ENCODE measurements around the gene FBXW11.
"Not testable (repeated sequence)": the region's sequence is repeated elsewhere in the genome, so short reads cannot be mapped to it uniquely, and the experiment has no call there.

Gene FBXW11

DNA sequence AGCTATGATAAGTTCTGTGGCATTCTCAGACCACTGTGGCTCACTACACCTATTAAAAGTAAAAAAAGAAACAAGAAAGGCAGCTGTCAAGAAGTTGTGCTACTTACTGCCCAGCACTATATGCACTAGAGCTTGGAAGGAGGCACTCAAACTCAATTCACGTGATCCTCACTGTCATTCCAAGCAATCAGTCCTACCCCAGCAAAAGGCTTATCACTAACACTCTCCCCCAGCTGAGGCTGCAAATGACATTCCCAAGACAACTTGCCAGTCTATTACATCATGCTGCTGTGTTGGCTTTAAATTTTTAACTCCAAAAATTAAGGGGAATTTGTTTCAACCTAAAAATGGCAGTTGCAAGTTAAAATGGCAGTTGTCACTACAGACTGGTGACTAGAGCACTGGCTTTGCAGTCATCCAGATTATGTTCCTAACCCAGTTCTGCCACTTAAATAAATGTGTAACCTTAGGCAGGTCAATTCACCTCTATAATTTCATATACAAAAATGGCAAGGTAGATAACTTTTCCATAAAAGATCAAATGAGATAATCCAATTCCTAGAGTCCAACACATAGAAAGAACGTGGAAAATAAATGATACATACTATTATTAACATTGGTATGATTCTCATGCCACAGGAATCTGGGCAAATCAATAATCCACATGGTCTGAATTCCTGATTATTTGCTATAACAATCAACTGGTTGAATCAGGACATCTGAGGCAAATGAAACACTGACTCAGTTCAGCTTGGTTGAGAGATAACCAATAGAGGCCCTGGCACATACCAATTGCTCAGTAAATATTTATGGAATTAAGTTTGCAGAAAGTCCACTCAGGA is 52.4 kb downstream of the FBXW11 start:
- no peak for DNase-seq (ENCODE audit: low spot score)

DNA sequence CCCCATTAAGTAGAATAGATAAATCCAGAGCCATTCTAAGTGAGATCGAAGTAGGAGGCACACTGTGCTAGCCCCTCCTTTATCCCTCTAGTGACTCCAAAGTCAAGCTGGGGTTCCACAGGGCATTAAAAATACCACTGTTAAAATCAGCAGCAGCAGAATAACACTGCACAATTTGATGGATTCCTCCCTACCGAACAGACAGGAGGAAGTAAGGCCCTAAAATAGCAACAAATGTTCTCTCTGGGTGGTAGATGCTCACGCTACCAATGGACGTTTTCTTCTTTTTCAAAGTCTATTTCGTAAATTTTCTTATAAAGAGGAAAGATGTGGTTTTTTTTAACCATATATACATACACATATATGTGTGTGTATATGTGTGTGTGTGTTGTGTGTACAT is 54.4 kb downstream of the FBXW11 start:
- no peak for DNase-seq (ENCODE audit: low spot score)

DNA sequence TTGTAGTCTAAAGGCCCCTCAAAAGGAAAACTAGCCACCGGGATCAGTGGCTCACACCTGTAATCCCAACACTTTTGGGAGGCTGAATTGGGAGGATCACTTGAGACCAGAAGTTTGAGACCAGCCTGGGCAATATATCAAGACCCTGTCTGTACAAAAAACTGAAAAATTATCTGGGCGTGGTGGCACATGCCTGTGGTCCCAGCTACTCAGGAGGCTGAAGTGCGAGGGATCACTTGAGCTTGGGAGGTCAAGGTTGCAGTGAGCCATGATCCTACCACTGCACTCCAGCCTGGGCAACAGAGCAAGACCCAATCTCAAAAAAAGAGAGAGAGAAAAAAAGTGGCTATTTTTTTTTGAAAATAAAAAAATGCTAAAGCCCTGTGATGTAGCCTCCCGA is 55.2 kb downstream of the FBXW11 start:
- no peak for DNase-seq (ENCODE audit: low spot score)

DNA sequence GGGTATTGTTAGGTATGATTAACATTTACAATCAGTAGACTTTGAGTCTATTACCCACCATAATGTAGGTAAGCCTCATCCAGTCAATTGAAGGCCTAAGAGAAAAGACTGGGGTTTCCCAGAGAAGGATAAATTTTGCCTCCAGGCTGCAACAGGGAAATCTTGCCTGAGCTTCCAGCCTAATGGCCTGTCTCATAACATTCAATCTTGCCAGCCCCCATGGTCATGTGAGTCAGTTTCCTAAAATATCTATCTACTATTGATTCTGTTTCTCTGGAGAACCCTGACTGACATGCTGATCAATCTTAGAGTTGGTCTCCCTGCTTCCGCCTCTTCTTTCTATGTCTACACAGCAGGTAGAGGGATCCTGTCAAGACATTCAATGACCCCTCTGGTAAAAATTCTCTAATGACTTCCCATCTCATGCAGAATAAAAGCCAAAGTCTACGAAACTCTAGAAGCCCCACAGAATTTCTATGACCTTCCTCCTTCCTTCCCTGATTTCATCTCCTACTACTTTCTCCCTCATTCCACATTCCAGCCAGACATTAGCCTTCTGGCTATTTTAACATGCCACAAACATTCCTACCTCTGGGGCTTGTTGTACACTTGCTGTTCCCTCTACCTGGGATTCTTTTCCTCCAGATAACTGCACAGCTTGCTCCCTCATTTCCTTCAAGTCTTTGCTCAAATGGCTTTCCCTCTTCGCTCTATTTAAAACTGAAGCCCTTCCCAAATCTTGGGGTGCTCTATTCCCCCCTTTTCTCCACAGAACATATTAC is 60.2 kb downstream of the FBXW11 start:
- DNase-seq (ENCODE audit: low spot score) = no peak

DNA sequence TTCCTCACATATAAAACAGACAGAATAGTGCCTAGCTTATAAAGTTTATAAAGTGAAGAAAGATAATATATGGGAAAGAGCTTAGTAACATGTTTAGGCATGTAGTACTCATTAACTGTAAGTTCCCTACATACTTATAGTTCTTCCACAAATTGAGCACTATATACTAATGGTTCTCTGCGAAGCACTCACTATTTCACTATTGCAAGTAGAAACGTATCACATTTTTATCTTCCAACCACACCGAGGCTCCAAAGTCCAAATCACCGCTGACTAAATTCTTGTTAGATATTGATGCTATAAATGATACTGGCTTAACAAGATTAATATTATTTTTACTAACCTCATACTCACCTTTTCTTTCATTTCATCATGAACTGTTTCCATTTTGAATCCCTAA is 61.0 kb downstream of the FBXW11 start:
- no peak for DNase-seq (ENCODE audit: low spot score)

DNA sequence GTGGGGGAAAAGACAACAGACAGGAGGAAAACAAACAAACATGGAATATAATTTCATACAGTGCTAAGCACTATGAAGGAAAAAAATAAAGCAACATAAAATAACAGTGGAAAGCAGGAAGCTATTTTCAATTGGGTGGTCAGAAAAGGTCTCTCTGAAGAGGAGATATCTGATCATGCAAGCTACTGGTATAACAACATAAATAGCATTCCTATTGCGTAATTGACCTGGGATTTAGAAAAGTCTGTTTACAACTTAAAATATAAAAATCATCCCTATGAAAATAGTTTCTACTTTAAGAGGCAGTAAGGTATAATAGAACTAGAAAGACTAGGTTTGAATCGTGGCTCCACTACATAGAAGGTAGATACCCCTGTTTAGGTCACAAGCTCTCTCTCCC is 61.4 kb downstream of the FBXW11 start:
- DNase-seq (ENCODE audit: low spot score) = no peak

DNA sequence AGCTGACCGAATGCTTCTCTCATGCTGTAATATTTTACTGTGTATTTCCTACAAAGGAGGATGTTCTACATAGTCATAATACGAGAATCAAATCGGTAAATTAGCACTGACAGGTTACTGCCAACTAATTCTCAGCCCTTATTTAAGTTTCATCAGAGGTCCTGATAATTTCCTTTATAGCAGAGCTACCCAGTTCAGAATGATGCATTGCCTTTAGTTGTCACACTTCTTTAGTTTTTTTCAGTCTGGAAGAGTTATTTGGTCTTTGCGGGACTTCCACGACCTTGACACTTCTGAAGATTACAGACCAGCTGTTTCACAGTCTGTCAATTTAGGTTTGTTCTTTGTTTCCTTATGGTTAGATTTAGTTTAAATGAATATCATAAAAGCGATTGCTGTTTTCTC is 64.3 kb downstream of the FBXW11 start:
- not testable (repeated sequence) for DNase-seq (ENCODE audit: low spot score)

DNA sequence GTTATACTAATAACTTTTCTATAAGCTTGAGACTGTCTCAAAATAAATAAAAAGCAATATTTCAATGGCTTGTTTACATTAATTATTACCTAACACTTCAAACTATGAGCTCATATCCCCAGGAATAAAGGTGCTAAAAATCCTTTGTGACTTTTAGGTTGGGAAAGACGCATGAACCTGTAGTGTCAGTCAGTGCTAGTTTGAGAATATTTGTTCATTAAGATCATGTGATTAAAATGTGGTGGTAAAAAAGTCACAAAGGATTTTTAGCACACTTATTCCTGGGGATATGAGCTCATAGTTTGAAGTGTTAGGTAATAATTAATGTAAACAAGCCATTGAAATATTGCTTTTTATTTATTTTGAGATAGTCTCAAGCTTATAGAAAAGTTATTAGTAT is 64.8 kb downstream of the FBXW11 start:
- not testable (repeated sequence) for DNase-seq (ENCODE audit: low spot score)

DNA sequence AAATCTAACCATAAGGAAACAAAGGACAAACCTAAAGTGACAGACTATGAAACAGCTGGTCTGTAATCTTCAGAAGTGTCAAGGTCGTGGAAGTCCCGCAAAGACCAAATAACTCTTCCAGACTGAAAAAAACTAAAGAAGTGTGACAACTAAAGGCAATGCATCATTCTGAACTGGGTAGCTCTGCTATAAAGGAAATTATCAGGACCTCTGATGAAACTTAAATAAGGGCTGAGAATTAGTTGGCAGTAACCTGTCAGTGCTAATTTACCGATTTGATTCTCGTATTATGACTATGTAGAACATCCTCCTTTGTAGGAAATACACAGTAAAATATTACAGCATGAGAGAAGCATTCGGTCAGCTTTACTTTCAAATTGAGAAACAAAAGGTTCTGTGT is 65.2 kb downstream of the FBXW11 start:
- not testable (repeated sequence) for DNase-seq (ENCODE audit: low spot score)

DNA sequence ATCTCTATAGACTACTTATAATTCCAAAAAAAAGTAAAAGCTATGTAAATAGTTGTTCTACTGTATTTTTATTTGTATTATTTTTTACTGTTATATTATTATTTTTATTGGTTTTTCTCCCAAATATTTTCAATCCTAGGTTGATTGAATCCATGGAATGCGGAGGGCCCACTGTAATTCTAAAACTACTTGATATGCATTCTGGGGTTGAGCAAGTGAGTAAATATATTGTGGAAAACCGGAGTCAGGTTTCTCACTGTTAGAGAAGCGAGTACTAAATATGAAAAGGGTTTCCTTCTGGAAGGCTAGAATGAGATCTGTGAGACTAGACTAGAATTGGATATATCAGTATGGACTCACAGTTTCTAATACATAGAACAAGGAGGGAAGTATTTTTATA is 66.5 kb downstream of the FBXW11 start:
- DNase-seq (ENCODE audit: low spot score) = no peak

DNA sequence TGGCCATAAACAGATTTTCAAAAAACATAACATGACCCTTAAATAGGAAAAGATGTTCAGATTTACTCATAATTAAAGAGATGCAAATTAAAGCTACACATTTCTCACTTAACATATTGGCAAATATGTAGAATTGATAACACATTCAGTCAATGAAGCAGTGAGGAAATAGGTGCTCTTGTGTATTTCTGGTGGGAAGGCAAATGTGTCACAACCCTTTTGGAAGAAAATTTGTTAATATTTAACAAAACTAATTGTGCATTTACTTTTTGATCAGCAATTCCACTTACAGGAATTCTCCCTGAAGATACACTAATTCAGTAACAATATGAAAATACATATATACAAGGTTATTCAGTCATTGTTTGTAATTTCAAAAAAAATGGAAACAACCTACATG is 68.1 kb downstream of the FBXW11 start:
- DNase-seq (ENCODE audit: low spot score) = no peak

DNA sequence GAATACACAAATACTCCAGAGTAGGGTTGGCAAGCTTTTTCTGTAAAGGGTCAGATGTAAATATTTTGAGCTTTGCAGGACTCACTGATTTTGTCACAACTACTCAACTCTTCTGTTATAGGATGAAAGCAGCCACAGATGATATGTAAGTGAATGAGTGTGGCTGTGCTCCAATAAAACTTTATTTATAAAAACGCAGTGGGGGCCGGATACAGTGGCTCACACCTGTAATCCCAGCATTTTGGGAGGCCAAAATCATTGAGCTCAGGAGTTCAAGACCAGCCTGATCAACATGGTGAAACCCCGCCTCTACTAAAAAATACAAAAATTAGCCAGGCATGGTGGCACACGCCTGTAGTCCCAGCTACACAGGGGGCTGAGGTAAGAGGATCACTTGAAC is 69.1 kb downstream of the FBXW11 start:
- no peak for DNase-seq (ENCODE audit: low spot score)

DNA sequence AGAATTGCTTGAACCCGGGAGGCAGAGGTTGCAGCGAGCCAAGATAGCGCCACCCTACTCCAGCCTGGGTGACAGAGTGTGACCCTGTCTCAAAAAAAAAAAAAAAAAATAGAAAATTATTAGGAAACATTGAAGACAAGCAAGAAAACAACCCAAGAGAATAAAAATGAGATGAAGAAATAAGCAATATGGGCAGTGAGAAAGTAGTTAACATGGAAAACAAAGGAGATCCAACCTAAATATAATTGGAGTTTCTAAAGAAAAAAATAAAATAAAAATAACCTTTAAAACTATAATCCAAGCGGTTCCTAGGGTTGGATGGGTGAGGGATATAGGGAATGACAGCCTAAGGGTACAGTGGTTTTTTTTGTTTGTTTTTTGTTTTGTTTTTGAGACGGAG is 71.9 kb downstream of the FBXW11 start:
- DNase-seq (ENCODE audit: low spot score) = no peak

DNA sequence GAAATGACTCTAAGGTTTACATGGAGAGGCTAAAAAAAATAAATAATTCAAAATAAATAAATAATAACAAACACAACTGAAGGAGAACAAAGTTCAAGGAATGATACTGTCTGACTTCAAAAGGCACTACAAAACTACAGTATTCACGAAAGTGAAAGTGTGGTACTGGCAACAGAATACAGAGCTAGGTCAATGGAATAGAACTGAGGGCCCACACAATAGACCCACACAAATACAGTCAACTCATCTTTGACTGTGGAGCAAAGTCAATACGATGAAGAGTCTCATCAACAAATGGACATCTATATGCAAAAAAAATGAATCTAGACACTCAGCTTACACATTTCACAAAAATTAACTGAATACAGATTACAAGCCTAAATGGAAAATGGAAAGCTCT is 75.3 kb downstream of the FBXW11 start:
- DNase-seq (ENCODE audit: low spot score) = no peak

DNA sequence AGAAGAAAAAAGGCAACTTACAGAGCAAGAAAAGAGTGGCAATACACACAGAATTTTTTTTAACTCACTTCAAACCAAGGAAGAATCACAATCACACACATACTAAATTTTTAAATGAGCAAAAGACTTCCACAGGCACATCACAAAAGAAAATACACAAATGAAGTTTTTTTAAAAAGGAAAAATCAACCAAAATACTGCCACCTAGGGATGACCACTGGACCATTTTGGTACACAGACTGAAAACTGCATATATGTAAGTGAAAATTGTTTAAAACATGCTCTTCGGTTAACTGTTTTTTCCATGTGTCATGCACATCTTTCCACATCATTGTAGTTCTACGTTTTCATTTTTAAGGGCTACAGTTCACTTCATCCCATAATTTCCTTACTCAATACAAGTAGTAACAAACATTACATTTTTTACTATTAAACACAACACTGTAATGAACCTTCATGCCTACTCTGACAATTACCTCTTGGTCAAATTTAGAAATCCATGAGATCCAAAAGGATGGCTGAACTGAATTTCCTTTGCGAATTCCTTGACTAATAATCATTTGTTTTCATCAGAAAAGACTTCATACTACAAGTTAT is 79.0 kb downstream of the FBXW11 start:
- no peak for DNase-seq (ENCODE audit: low spot score)

DNA sequence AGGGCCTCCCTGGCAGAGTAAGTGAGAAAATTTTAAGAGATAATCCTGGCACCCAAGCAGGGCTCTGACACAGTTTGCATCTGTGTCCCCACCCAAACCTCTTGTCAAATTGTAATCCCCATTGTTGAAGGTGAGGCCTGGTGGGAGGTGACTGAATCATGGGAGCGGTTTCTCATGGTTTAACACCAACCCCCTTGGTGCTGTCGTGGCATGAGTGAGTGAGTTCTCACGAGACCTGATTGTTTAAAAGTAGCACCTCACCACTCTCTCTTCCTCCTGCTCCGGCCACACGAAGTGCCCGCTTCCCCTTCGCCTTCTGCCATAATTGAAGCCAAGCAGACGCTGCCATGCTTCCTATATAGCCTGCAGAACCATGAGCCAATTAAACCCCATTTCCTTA is 80.1 kb downstream of the FBXW11 start:
- DNase-seq (ENCODE audit: low spot score) = no peak

DNA sequence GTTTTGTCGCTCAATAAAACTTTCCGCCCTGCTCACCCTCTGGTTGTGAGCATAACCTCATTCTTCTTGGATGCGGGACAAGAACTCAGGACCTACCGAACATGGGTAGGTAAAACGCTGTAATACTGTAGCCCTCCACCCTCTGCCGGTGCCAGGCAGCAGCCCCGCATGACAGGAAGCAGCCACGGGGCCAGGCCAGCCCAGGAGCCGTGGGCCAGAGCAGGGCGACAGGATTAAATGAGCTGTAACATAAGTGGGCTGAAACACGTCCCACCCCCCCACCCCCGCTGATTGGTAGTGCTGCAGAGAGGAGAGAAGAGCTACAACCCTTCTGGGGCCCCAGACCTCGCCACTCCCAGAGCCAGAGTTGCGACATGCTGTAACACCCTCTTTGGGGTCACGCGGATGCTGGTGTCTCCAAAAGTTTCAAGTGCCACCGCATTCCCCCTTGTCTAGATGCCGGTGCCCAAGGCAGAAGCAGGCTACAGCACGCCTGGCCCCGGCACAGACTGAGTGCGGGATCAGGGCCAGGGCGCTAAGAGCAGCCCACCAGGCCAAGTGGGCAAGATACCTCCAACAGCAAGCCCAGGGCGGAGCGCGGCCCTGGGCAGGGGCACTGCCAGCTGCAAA is 81.8 kb downstream of the FBXW11 start:
- DNase-seq (ENCODE audit: low spot score) = no peak

DNA sequence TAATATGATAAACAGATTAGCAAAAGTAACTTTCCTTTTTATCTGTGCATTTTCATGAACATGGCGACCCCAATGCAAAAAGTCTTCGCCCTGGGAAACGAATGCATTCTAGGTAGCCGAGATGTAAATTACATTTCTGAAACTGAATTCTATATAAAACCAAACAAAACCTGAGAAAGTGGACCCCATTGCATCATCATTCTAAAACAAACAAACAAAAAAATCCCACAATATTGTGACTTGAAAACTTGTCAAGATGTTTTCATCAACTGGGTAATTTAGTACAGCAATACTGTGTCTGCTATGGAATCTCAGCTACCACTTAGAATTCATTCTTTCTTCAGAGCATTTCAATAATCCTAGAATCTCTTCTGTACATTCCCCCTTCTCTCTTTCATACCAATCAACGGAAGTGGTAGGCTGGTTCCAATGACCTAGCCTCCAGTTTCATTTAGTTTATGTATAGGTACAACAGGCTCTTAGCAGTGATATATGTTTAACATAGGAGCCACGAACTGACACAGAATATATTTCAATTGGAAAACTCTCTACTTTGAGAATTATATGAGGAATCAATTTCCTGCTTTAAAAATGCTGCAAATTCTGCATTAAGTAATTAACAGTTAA is 85.6 kb downstream of the FBXW11 start:
- DNase-seq (ENCODE audit: low spot score) = no peak

DNA sequence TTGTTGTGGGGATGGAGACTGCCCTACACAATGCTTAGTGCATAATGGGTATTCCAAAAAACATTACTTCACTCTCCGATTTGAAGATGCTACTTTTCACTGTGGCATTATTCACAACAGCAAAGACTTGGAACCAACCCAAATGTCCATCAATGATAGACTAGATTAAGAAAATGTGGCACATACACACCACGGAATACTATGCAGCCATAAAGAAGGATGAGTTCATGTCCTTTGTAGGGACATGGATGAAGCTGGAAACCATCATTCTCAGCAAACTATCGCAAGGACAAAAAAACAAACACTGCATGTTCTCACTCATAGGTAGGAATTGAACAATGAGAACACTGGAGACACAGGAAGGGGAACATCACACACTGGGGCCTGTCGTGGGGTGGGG is 90.7 kb downstream of the FBXW11 start:
- not testable (repeated sequence) for DNase-seq (ENCODE audit: low spot score)

DNA sequence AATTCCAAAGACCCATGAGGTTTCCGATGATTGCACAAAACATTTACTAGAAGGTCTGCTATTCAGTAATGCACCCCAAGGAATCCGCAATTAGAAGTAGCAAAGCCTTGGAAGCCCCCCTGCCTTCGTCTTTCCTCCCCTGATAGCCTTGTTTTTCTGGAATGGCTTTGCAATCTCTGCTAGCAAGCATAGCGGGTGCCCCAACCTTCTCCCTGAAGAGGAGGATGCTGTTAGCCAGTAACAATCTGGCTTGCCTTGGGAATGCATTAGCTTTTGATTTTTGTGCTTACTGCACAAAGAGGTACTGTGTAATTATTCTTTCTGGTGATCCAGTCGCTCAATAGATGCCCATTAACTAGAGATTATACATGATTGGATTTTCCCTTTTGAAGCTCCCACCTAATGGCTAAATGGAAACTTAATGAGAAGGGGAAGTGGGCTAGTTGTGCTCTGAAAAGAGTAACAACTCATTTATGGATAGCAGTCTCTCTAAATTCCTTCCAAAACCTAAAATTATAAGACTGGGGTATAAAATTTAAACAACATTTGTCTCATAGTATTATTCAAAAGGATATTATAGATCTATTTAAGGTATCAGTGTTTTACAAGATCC is 91.6 kb downstream of the FBXW11 start:
- no peak for DNase-seq (ENCODE audit: low spot score)

DNA sequence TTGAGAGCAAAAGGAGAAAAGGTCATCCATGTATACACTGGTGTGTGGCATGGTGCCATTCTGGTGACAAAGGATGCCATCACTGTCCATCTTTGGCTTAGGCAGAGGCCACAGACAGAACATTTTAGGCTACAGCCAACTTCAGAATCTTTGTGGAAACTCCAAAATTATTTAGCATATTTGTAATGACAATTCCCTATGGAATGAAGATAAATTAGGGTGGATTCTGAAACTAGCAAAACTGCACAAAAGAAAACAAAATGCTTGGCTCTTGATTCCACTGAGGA is 92.5 kb downstream of the FBXW11 start:
- DNase-seq (ENCODE audit: low spot score) = no peak

DNA sequence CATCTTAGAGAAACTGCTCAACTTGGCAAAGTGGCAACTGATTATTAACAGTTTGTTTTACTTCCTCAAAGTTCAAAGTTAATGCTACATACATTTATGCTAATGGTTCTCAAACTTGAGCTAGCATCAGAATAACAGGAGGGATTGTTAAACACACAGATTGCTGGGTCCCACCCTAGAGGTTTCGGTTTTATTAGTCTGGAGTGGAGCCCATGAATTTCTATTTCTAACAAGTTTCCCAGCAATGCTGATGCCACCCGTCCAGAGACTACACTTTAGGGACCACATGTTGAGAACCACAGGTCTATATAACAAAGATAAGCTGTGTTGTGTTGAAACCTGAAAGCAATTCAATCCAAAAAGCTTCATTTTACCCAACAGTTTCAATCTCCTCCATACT is 95.3 kb downstream of the FBXW11 start:
- DNase-seq (ENCODE audit: low spot score) = no peak

Data from iPS-NIHi11 (cell line).